Measurements from ENCODE around the gene TSPEAR. TPM values are rescaled to one million over a fixed set of nuclear protein-coding genes. Genes with fewer than 3 reads are reported as not detected.
"Not testable (repeated sequence)": the region's sequence is repeated elsewhere in the genome, so short reads cannot be mapped to it uniquely, and the experiment has no call there.

Gene TSPEAR
- total RNA-seq, 2 donors from 2014 or later: not detected

- intact Hi-C loops (cut with DNase I): loop anchor here (5.0 kb wide), 1 partner anchor 284 kb away; no protein-coding TSS in a partner anchor
- H3K27me3 ChIP-seq: no peaks in the 10 kb centered on the region
- H3K9ac ChIP-seq (ENCODE audit: low read depth in 2 of 2, low read length in 2 of 2): no peak overlapping the region
These were observed 203.5 kb downstream of the TSPEAR start for GRCh38 chr21:44507673-44508425.

GRCh38 chr21:44506279-44507255 lies 204.8 kb downstream of the TSPEAR start:
- no peak overlapping the region for H3K4me3 ChIP-seq
- intact Hi-C loops (cut with DNase I): loop anchor here (5.0 kb wide), 1 partner anchor 286 kb away; no protein-coding TSS in a partner anchor
- H3K36me3 ChIP-seq: no peaks in the 10 kb centered on the region
- H3K9me3 ChIP-seq: no peaks in the 10 kb centered on the region
- TF ChIP-seq CTCF (IDR thresholded peaks at IDR 0.05): no peak
- no peaks in the 10 kb centered on the region for H3K27me3 ChIP-seq
- no peaks in the 10 kb centered on the region for H3K4me1 ChIP-seq
- H3K27ac ChIP-seq: no peak overlapping the region
- no peak for DNase-seq
- no peak overlapping the region for H3K9ac ChIP-seq (ENCODE audit: low read depth in 2 of 2, low read length in 2 of 2)

More at GRCh38 chr21:44507673-44508425, 203.5 kb downstream of the TSPEAR start:
- no peak overlapping the region for H3K27ac ChIP-seq
- no peak for TF ChIP-seq CTCF (IDR thresholded peaks at IDR 0.05)
- no peaks in the 10 kb centered on the region for H3K36me3 ChIP-seq
- H3K4me3 ChIP-seq: no peak overlapping the region
- H3K9me3 ChIP-seq: no peaks in the 10 kb centered on the region
- DNase-seq: no peak
- H3K4me1 ChIP-seq: no peaks in the 10 kb centered on the region

- no peaks in the 10 kb centered on the region for H3K27me3 ChIP-seq
- no peaks in the 10 kb centered on the region for H3K9me3 ChIP-seq
- DNase-seq: no peak
- no peak overlapping the region for H3K9ac ChIP-seq (ENCODE audit: low read depth in 2 of 2, low read length in 2 of 2)
- no peak overlapping the region for H3K27ac ChIP-seq
- no peaks in the 10 kb centered on the region for H3K4me1 ChIP-seq
- intact Hi-C loops (cut with DNase I): loop anchor here (5.0 kb wide), 1 partner anchor 287 kb away; no protein-coding TSS in a partner anchor
- no peaks in the 10 kb centered on the region for H3K36me3 ChIP-seq
- no peak for TF ChIP-seq CTCF (IDR thresholded peaks at IDR 0.05)
- no peak overlapping the region for H3K4me3 ChIP-seq
These were observed 205.6 kb downstream of the TSPEAR start for GRCh38 chr21:44505673-44506278.

- Histone ChIP-seq H3K9me3 (no peaks in the 10 kb centered on the region), H3K4me3 (no peak overlapping the region), H3K36me3 (no peaks in the 10 kb centered on the region), H3K27me3 (no peaks in the 10 kb centered on the region), H3K4me1 (no peaks in the 10 kb centered on the region), H3K27ac (no peak overlapping the region), H3K9ac (ENCODE audit: low read depth in 2 of 2, low read length in 2 of 2) (no peak overlapping the region)
- no peak for TF ChIP-seq CTCF (IDR thresholded peaks at IDR 0.05)
- intact Hi-C loops (cut with DNase I): no loop called here
- no peak for DNase-seq
These were observed 207.4 kb downstream of the TSPEAR start for GRCh38 chr21:44503901-44504399.

GRCh38 chr21:44503006-44503889 lies 208.1 kb downstream of the TSPEAR start:
- H3K9ac ChIP-seq (ENCODE audit: low read depth in 2 of 2, low read length in 2 of 2); H3K4me3 ChIP-seq; H3K4me1 ChIP-seq; H3K36me3 ChIP-seq; DNase-seq; H3K27ac ChIP-seq; H3K27me3 ChIP-seq; intact Hi-C loops (cut with DNase I); H3K9me3 ChIP-seq: not testable (repeated sequence)
